ENCODE data around the gene EXD3. TPM values are rescaled to one million over a fixed set of nuclear protein-coding genes. Genes with fewer than 3 reads are reported as not detected.

Gene EXD3
- total RNA-seq, 1 experiment from 2014 or later = 1.2 TPM

- H3K4me3 ChIP-seq = no peak overlapping the region
- H3K9me3 ChIP-seq = no peaks in the 10 kb centered on the region
- no peaks in the 10 kb centered on the region for H3K27me3 ChIP-seq
- H3K36me3 ChIP-seq = no peaks in the 10 kb centered on the region
- DNase-seq = no peak
Observed at GRCh38 chr9:137370865-137371520, 52.0 kb downstream of the EXD3 start.

DNA sequence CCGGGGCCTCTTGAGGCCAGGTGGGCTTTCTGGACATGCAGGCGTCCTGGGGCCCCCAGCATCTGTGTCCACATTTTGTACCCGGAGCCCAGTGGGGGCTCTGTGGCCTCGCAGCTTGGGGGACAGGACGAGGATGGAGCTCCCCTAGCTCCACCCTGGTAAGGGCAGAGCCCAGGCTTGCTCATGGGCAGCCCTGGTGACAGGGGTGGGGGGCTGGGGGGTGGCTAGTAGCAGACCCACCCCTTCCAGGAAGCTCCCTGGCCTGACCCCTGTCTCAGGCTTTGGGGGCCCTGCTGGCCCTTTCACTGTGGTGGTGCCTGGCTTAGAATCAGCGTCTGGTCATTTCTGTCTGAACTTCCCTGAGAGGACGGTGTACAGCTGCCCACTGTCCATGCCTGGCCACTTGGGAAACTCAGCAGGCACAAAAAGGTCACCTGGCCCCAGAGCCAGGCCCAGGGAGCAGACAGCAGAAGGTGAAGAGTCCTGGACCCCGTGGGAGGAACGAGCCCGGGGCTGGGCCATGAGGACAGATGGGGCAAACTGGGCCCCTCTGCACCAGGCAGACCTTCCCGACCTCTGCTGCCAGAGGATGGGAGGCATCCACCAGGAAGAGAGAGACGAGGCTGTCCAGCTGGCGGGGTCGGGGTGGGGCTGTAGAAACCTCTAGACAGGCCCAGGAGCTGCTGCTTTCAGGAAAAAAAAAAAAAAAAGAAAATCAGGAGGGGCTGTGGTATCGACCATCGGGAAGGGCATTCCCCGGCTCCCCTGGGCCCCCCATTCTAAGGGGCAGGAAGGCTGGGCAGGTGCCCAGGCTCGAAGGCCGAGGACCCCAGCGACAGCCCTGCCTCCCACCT is 52.8 kb downstream of the EXD3 start:
- Histone ChIP-seq H3K36me3 (no peaks in the 10 kb centered on the region), H3K9me3 (no peaks in the 10 kb centered on the region), H3K27me3 (no peaks in the 10 kb centered on the region), H3K4me3 (no peak overlapping the region)
- no peak for DNase-seq

DNA sequence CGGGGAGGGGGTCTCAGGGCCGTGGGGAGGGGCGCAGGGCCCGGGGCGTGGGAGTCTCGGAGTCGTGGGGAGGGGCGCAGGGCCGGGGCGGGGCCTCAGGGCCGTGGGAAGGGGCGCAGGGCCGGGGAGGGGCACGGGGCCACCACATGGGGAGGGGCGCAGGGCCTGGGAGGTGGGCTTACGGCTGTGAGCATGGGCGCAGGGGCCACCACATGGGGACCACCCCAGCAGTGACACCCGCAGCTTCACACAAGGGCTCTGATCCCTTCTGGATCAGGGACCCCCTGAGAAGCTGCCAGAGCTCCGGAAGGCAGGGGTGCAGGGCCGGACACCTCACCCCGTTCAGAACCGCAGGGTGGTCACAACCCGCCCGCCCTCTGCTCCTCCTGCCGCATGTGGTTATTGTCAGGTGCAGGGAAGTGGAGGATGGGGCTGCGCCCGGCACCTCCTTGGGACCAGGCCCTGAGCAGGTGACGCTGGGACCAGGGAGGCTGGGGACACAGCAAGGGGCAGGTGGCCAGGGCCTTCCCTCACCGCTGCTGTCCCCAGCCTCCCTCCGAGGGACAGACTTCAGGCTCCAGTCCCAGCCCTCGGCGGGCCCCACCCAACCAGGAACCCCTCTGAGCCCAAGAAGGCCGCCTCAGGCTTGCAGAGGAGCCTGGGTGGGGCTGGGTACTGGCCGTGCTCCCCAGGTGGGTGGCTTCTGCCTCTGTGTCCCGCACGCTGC is 53.7 kb downstream of the EXD3 start:
- Histone ChIP-seq H3K36me3 (no peaks in the 10 kb centered on the region), H3K4me3 (no peak overlapping the region), H3K9me3 (no peaks in the 10 kb centered on the region), H3K27me3 (no peaks in the 10 kb centered on the region)
- no peak for DNase-seq

- no peaks in the 10 kb centered on the region for H3K27me3 ChIP-seq
- no peak overlapping the region for H3K4me3 ChIP-seq
- H3K36me3 ChIP-seq = no peaks in the 10 kb centered on the region
- no peaks in the 10 kb centered on the region for H3K9me3 ChIP-seq
- DNase-seq = no peak
Observed at GRCh38 chr9:137368431-137369035, 54.4 kb downstream of the EXD3 start.

DNA sequence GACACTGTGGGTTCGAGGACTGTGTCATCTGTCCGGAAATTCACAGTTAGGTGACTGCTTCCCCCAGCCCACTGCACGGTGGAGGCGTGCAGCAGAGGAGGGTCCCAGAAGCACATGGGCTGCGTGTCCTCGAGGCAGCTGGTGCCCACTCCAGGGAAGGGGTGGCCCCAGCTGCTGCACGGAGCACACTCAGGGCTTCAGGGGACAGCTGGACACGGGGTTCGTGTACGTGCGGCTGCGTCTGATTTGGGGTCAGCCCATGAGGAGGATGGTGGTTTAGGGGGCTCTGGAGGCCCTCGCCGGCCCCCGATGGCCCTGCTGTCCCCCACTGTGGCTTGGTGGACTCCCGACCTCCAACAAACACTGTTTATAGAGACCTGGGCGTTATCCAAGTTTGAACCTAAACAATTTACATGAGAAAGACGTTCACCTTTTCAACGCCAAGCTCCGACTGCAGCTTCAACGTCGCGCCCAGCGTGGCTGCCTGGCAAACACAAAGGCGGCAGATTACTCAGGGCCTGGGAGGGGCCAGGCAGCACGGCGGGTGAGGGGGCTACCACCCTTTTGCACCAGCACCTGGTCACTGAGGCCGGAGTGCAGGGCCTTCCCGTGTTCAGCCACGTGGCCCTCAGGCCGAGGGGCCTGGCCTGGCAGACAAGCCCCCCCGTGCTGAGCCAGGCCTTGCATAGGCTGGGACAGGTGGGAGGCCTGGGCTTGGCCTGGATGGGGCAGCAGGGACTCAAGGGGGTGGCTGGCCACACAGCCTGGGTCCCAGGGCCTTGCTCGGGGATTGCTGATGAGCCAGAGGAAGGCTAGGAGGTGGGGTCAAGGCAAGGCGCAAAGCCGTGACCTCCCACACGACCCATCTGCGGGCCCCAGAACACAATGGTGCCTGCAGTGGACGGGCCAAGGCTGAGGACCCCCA is 55.2 kb downstream of the EXD3 start:
- Histone ChIP-seq H3K27me3 (no peaks in the 10 kb centered on the region), H3K36me3 (no peaks in the 10 kb centered on the region), H3K4me3 (no peak overlapping the region), H3K9me3 (no peaks in the 10 kb centered on the region)
- DNase-seq = no peak

GRCh38 chr9:137366891-137367381 is 56.0 kb downstream of the EXD3 start:
- H3K9me3 ChIP-seq = no peaks in the 10 kb centered on the region
- H3K4me3 ChIP-seq = no peak overlapping the region
- no peaks in the 10 kb centered on the region for H3K36me3 ChIP-seq
- no peaks in the 10 kb centered on the region for H3K27me3 ChIP-seq
- no peak for DNase-seq

GRCh38 chr9:137366445-137366810 is 56.5 kb downstream of the EXD3 start:
- Histone ChIP-seq H3K9me3 (no peaks in the 10 kb centered on the region), H3K27me3 (no peaks in the 10 kb centered on the region), H3K4me3 (no peak overlapping the region), H3K36me3 (no peaks in the 10 kb centered on the region)
- no peak for DNase-seq

- no peaks in the 10 kb centered on the region for H3K36me3 ChIP-seq
- DNase-seq = no peak
- H3K4me3 ChIP-seq = no peak overlapping the region
- H3K27me3 ChIP-seq = no peaks in the 10 kb centered on the region
- no peaks in the 10 kb centered on the region for H3K9me3 ChIP-seq
Observed at GRCh38 chr9:137365552-137366444, 57.2 kb downstream of the EXD3 start.

DNA sequence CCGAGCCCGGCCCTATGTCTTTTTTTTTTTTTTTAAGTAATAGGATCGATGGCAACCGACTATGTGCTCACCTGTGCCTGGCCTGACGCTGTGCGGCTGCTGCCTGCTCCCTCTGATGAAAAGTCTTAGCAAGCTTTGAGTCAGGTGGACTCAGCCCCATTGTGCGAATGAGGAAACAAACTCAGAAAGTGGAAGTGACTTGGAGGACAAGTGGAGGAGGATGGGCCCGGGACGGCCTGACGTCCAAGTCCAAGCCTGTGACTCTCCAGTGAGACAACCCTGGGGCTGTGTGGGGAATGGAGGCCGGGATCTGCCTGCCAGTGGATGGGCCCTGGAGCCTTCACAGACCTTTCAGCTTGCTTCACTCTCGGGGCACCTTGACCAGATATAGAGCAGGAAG is 57.9 kb downstream of the EXD3 start:
- Histone ChIP-seq H3K27me3 (no peaks in the 10 kb centered on the region), H3K4me3 (no peak overlapping the region), H3K36me3 (no peaks in the 10 kb centered on the region), H3K9me3 (no peaks in the 10 kb centered on the region)
- DNase-seq = no peak

GRCh38 chr9:137359850-137360249 is 63.1 kb downstream of the EXD3 start:
- DNase-seq = no peak
- H3K27me3 ChIP-seq = no peaks in the 10 kb centered on the region
- H3K4me3 ChIP-seq = no peak overlapping the region
- H3K36me3 ChIP-seq = no peaks in the 10 kb centered on the region
- H3K9me3 ChIP-seq = peaks cover 4% of the 10 kb centered on the region

GRCh38 chr9:137358126-137358525 is 64.8 kb downstream of the EXD3 start:
- H3K9me3 ChIP-seq = peaks cover 4% of the 10 kb centered on the region
- no peaks in the 10 kb centered on the region for H3K27me3 ChIP-seq
- no peak for DNase-seq
- H3K36me3 ChIP-seq = no peaks in the 10 kb centered on the region
- no peak overlapping the region for H3K4me3 ChIP-seq

DNA sequence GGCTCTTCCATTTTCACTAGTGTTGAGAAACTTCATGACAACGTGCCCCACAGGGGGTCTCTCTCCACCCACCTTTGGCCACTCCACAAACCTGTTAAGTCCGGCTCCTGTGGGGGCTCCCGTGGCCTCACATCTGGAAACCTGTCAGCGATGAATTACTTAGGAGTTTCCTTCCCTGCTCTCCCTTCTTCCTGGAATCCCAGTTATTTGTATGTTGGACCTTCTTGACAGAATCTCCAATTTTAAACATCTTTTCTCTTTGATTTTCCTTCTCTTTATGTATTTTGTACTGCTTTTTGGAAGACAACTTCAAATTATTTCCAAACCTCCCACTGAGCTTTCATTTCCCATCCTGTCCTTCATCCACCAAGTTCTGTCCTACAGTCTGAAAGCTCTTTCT is 65.8 kb downstream of the EXD3 start:
- Histone ChIP-seq H3K36me3 (no peaks in the 10 kb centered on the region), H3K4me3 (no peak overlapping the region), H3K9me3 (peaks cover 4% of the 10 kb centered on the region), H3K27me3 (no peaks in the 10 kb centered on the region)
- no peak for DNase-seq

- Histone ChIP-seq H3K36me3 (no peaks in the 10 kb centered on the region), H3K9me3 (peaks cover 4% of the 10 kb centered on the region)
Observed at GRCh38 chr9:137355761-137356365, 67.1 kb downstream of the EXD3 start.

GRCh38 chr9:137354845-137355760 is 67.9 kb downstream of the EXD3 start:
- H3K36me3 ChIP-seq = no peaks in the 10 kb centered on the region
- DNase-seq = no peak
- H3K9me3 ChIP-seq = peaks cover 4% of the 10 kb centered on the region
- no peak overlapping the region for H3K4me3 ChIP-seq
- H3K27me3 ChIP-seq = no peaks in the 10 kb centered on the region

More at GRCh38 chr9:137355761-137356365, 67.1 kb downstream of the EXD3 start:
- no peak overlapping the region for H3K4me3 ChIP-seq
- no peak for DNase-seq
- no peaks in the 10 kb centered on the region for H3K27me3 ChIP-seq
